GM23338 (cell line): ENCODE results near the gene BBX. TPM values are rescaled to one million over a fixed set of nuclear protein-coding genes. Genes with fewer than 3 reads are reported as not detected.

ENCODE experiments used
- ATAC-seq: fragments of 200-7000 bp; cut with Tn5 transposase; 3 replicates; pipeline ENCODE4 v1.9.1; 2020
- DNase-seq: peaks from one replicate; pipeline ENCODE4 v3.0.0-alpha.2; 2015; ENCODE audit warnings: low spot score
- H2AFZ ChIP-seq: fragments of 200-600 bp; sonication (generic); 2 replicates; pipeline ENCODE4 v1.8.0; 2016; ENCODE audit warnings: antibody characterized with exemption, mild to moderate bottlenecking, moderate library complexity
- H3F3A ChIP-seq: fragments of 200-600 bp; sonication (generic); replicated peaks from 2 replicates; pipeline ENCODE4 v1.8.0; 2017; ENCODE audit warnings: antibody characterized with exemption, mixed run types, low read depth
- H3K27ac ChIP-seq: fragments of 200-600 bp; sonication (generic); 2 replicates; pipeline ENCODE4 v1.6.1; 2016; ENCODE audit warnings: low read depth
- H3K27me3 ChIP-seq: fragments of 200-600 bp; sonication (generic); 2 replicates; pipeline ENCODE4 v1.8.0; 2016; ENCODE audit warnings: mild to moderate bottlenecking, mixed run types, moderate library complexity; ENCODE audit not compliant: insufficient read depth
- H3K36me3 ChIP-seq: fragments of 200-600 bp; sonication (generic); 2 replicates; pipeline ENCODE4 v1.8.0; 2016; ENCODE audit warnings: mild to moderate bottlenecking; ENCODE audit not compliant: insufficient read depth
- H3K4me1 ChIP-seq: fragments of 200-600 bp; sonication (generic); 2 replicates; pipeline ENCODE4 v1.8.0; 2016; ENCODE audit warnings: mild to moderate bottlenecking, moderate library complexity; ENCODE audit not compliant: insufficient read depth
- H3K4me2 ChIP-seq: fragments of 200-600 bp; sonication (generic); 2 replicates; pipeline ENCODE4 v1.7.1; 2017; ENCODE audit warnings: mixed run types
- H3K4me3 ChIP-seq: fragments of 200-600 bp; sonication (generic); 2 replicates; pipeline ENCODE4 v1.6.1; 2016; ENCODE audit warnings: mixed run types
- H3K79me2 ChIP-seq: fragments of 200-600 bp; sonication (generic); replicated peaks from 2 replicates; pipeline ENCODE4 v1.8.0; 2017; ENCODE audit warnings: mild to moderate bottlenecking; ENCODE audit not compliant: insufficient read depth
- H3K9me2 ChIP-seq: fragments of 200-600 bp; sonication (generic); 2 replicates; pipeline ENCODE4 v1.8.0; 2017; ENCODE audit not compliant: insufficient read depth
- H4K20me1 ChIP-seq: fragments of 200-600 bp; sonication (generic); replicated peaks from 2 replicates; pipeline ENCODE4 v1.8.0; 2017; ENCODE audit warnings: mild to moderate bottlenecking; ENCODE audit not compliant: insufficient read depth
- H3K27ac Mint-ChIP-seq: 2 replicates; pipeline ENCODE4 v1.8.0; 2020; ENCODE audit warnings: inconsistent platforms, mild to moderate bottlenecking, moderate library complexity, mixed read lengths
- H3K27me3 Mint-ChIP-seq: 3 replicates; pipeline ENCODE4 v1.8.0; 2022; ENCODE audit warnings: low read depth, mild to moderate bottlenecking, moderate library complexity, mixed read lengths, inconsistent platforms; ENCODE audit not compliant: insufficient read depth, poor library complexity
- H3K36me3 Mint-ChIP-seq: 3 replicates; pipeline ENCODE4 v1.8.0; 2021; ENCODE audit warnings: low read depth, mild to moderate bottlenecking, inconsistent platforms, moderate library complexity, mixed read lengths
- H3K4me1 Mint-ChIP-seq: 3 replicates; pipeline ENCODE4 v1.8.0; 2020; ENCODE audit warnings: mild to moderate bottlenecking, inconsistent platforms, mixed read lengths
- H3K4me3 Mint-ChIP-seq: 3 replicates; pipeline ENCODE4 v1.8.0; 2021; ENCODE audit warnings: moderate library complexity, mild to moderate bottlenecking, inconsistent platforms, mixed read lengths
- H3K9me3 Mint-ChIP-seq: 3 replicates; pipeline ENCODE4 v1.8.0; 2020; ENCODE audit warnings: moderate library complexity, mild to moderate bottlenecking, inconsistent platforms, mixed read lengths
- CREB1 ChIP-seq: fragments of 250-450 bp; sonication (Bioruptor Pico); IDR thresholded peaks from 2 replicates; pipeline ENCODE4 v1.5.0; 2020; ENCODE audit warnings: low read depth, mild to moderate bottlenecking, moderate library complexity
- CTCF ChIP-seq, 2 experiments: fragments of 200-600 bp in 1 of 2; sonication (generic) in 1 of 2; conservative IDR thresholded peaks; 2 replicates each; pipeline versions ENCODE4 v1.5.1 to v1.6.1; 2016 to 2017; ENCODE audit warnings: antibody characterized with exemption in 2 of 2, low read depth in 2 of 2, mild to moderate bottlenecking in 2 of 2, moderate library complexity in 1 of 2
- ETS1 ChIP-seq: IDR thresholded peaks from 2 replicates; pipeline ENCODE4 v1.6.1; 2016; ENCODE audit warnings: antibody characterized with exemption
- EZH2 ChIP-seq: fragments of 200-600 bp; sonication (generic); IDR thresholded peaks from one replicate; pipeline ENCODE4 v1.8.0; 2017; ENCODE audit warnings: antibody characterized with exemption, mild to moderate bottlenecking, low read depth; ENCODE audit not compliant: unreplicated experiment
- REST ChIP-seq: IDR thresholded peaks from one replicate; pipeline ENCODE4 v1.6.1; 2018; ENCODE audit warnings: antibody characterized with exemption; ENCODE audit not compliant: unreplicated experiment
- ZNF114 ChIP-seq: fragments of 250-450 bp; sonication (Bioruptor Pico); IDR thresholded peaks from 2 replicates; pipeline ENCODE4 v1.5.0; 2020; ENCODE audit warnings: mild to moderate bottlenecking, moderate library complexity
- ZNF462 ChIP-seq: fragments of 250-450 bp; sonication (Bioruptor Pico); IDR thresholded peaks from 2 replicates; pipeline ENCODE4 v1.5.0; 2020; ENCODE audit warnings: mild to moderate bottlenecking, moderate library complexity
- polyA plus RNA-seq: library from polyadenylated mRNA; unstranded; fragments of >200 nt; fragmentation: Nextera tagmentation; extraction: Ambion mirVana; gene quantifications from 2 replicates; pipeline ENCODE4 v1.2.1, GENCODE V29; 2016
- total RNA-seq: library from RNA; depleted of rRNA; stranded (reverse); fragments of >200 nt; shearing (Covaris generic); gene quantifications from 2 replicates; pipeline ENCODE4 v1.2.3, GENCODE V29; 2014

Gene BBX
- total and polyA plus RNA-seq, 2 experiments from 2014 or later = 35.2 to 44.1 TPM

GRCh38 chr3:107621465-107621864, 98.7 kb downstream of the BBX start (continued):
- TF ChIP-seq CTCF (conservative IDR thresholded peaks at IDR 0.05; ENCODE audit: low read depth in 2 of 2) (no peak), REST (no peak), CREB1 (CRISPR knock-in tag) (no peak)

GRCh38 chr3:107627962-107628542, 105.3 kb downstream of the BBX start:
- H4K20me1 ChIP-seq = no peaks in the 10 kb centered on the region
- TF ChIP-seq ZNF462 (CRISPR knock-in tag) = no peak
- no peak for TF ChIP-seq REST
- TF ChIP-seq ETS1 = no peak
- no peak for TF ChIP-seq ZNF114 (CRISPR knock-in tag)
- no peak for TF ChIP-seq EZH2

More at GRCh38 chr3:107627962-107628542, 105.3 kb downstream of the BBX start:
- Histone ChIP-seq H3K36me3 (no peaks in the 10 kb centered on the region), H3K27ac (no peak overlapping the region), H3K9me2 (no peaks in the 10 kb centered on the region), H3K4me3 (no peak overlapping the region), H3K4me1 (peaks cover 25% of the 10 kb centered on the region), H2AFZ (no peak overlapping the region), H3K4me2 (no peak overlapping the region), H3K27me3 (no peaks in the 10 kb centered on the region), H3K79me2 (peaks cover 17% of the 10 kb centered on the region; the same call in 1 of the 2 replicates), H3F3A (no peaks in the 10 kb centered on the region)
- H3K36me3 Mint-ChIP-seq = no peaks in the 10 kb centered on the region
- peaks cover 32% of the 10 kb centered on the region for H3K4me1 Mint-ChIP-seq
- ATAC-seq (no peak), DNase-seq (no peak)
- no peaks in the 10 kb centered on the region for H3K27me3 Mint-ChIP-seq
- no peak overlapping the region for H3K27ac Mint-ChIP-seq
- no peak overlapping the region for H3K4me3 Mint-ChIP-seq
- no peaks in the 10 kb centered on the region for H3K9me3 Mint-ChIP-seq
